Transverse colon (tissue), 3 donors: ENCODE results near the gene CAMK1.

ENCODE experiments used
- EP300 ChIP-seq: sonication (generic); formaldehyde crosslinking; IDR thresholded peaks from one replicate; pipeline ENCODE4 v1.6.1; 2017; ENCODE audit warnings: antibody characterized with exemption, low read depth
- POLR2A ChIP-seq: fragments of 450-650 bp; IDR thresholded peaks from one replicate; pipeline ENCODE4 v1.6.1; 2016; ENCODE audit warnings: antibody characterized with exemption, mild to moderate bottlenecking, moderate library complexity
- TF ChIP-seq, protein P1 (sequence below), 5 experiments: fragments of 200-600 bp in 3 of 5; fragments of 450-650 bp in 2 of 5; sonication (generic) in 3 of 5; IDR thresholded peaks; 1 replicate in 2 of 5; 2 replicates in 3 of 5; pipeline ENCODE4 v1.5.1; 2016 to 2017; ENCODE audit warnings: antibody characterized with exemption in 5 of 5, inconsistent platforms in 3 of 5, mild to moderate bottlenecking in 2 of 5, moderate library complexity in 1 of 5

- TF ChIP-seq, protein P1, sequence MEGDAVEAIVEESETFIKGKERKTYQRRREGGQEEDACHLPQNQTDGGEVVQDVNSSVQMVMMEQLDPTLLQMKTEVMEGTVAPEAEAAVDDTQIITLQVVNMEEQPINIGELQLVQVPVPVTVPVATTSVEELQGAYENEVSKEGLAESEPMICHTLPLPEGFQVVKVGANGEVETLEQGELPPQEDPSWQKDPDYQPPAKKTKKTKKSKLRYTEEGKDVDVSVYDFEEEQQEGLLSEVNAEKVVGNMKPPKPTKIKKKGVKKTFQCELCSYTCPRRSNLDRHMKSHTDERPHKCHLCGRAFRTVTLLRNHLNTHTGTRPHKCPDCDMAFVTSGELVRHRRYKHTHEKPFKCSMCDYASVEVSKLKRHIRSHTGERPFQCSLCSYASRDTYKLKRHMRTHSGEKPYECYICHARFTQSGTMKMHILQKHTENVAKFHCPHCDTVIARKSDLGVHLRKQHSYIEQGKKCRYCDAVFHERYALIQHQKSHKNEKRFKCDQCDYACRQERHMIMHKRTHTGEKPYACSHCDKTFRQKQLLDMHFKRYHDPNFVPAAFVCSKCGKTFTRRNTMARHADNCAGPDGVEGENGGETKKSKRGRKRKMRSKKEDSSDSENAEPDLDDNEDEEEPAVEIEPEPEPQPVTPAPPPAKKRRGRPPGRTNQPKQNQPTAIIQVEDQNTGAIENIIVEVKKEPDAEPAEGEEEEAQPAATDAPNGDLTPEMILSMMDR (IDR thresholded peaks at IDR 0.05): no peak
- TF ChIP-seq EP300 (no peak), POLR2A (no peak)
These were observed 40.3 kb downstream of the CAMK1 start for GRCh38 chr3:9729419-9729818.
